AG04450 (cell line): Measurements from ENCODE around the gene NF1. TPM values are rescaled to one million over a fixed set of nuclear protein-coding genes. Genes with fewer than 3 reads are reported as not detected.

Experiments used
- CTCF ChIA-PET: fragments of 300-600, 350-600 bp; formaldehyde crosslinking; extraction: SDS; loops from one replicate; lab custom pipeline; 2022; ENCODE audit warnings: antibody characterized with exemption, inconsistent platforms; lab: Charles Lee
- POLR2A ChIA-PET: fragments of 350-600 bp; formaldehyde crosslinking; extraction: SDS; loops from one replicate; lab custom pipeline; 2021; ENCODE audit warnings: antibody characterized with exemption, inconsistent platforms; lab: Yijun Ruan, JAX
- DNase-seq: peaks from one replicate; pipeline ENCODE4 v3.0.0-alpha.2; 2011; ENCODE audit warnings: low read depth, low spot score
- H3K27ac ChIP-seq: one replicate; pipeline ENCODE4 v1.5.1; 2012; ENCODE audit warnings: low read depth, low read length, control low read depth
- H3K27me3 ChIP-seq: one replicate; pipeline ENCODE4 v1.6.0; 2012; ENCODE audit warnings: low read length; ENCODE audit not compliant: control insufficient read depth, insufficient read depth
- H3K4me3 ChIP-seq: 2 replicates; pipeline ENCODE4 v1.5.1; 2011; ENCODE audit warnings: mild to moderate bottlenecking, low read depth, low read length, control low read depth
- H3K9me3 ChIP-seq: 2 replicates; pipeline ENCODE4 v1.5.1; 2012; ENCODE audit warnings: low read length; ENCODE audit not compliant: control insufficient read depth, insufficient read depth
- CTCF ChIP-seq: IDR thresholded peaks from 2 replicates; pipeline ENCODE4 v1.5.1; 2011; ENCODE audit warnings: low read depth, low read length, control low read depth, inconsistent platforms
- polyA plus RNA-seq: library from polyadenylated mRNA; depleted of rRNA; stranded (reverse); fragments of >200 nt; gene quantifications from 2 replicates; pipeline ENCODE4 v1.2.3, GENCODE V29; 2011

NF1 gene
- polyA plus RNA-seq, 1 experiment, result 60.5 TPM

GRCh38 chr17:31251105-31251969 is 156.6 kb downstream of the NF1 start:
- ChIA-PET POLR2A (interaction anchor here (1.0 kb wide), 1 partner anchor 890 kb away, joined by 6 read pairs; no protein-coding TSS in a partner anchor), CTCF (interaction anchor here (0.8 kb wide), 1 partner anchor 13 kb away, joined by 3 read pairs; no protein-coding TSS in a partner anchor)
- Histone ChIP-seq H3K4me3 (no peak overlapping the region), H3K27ac (no peak overlapping the region), H3K27me3 (no peaks in the 10 kb centered on the region), H3K9me3 (no peaks in the 10 kb centered on the region)
- no peak for TF ChIP-seq CTCF
- DNase-seq, result no peak

GRCh38 chr17:31251970-31252328 is 157.2 kb downstream of the NF1 start:
- CTCF ChIA-PET, result interaction anchor here (0.8 kb wide), 1 partner anchor 14 kb away, joined by 3 read pairs; no protein-coding TSS in a partner anchor
- no peak for TF ChIP-seq CTCF
- H3K27ac ChIP-seq, result no peak overlapping the region
- no peaks in the 10 kb centered on the region for H3K9me3 ChIP-seq
- POLR2A ChIA-PET, result interaction anchor here (1.0 kb wide), 1 partner anchor 890 kb away, joined by 6 read pairs; no protein-coding TSS in a partner anchor
- DNase-seq, result no peak
- no peak overlapping the region for H3K4me3 ChIP-seq
- H3K27me3 ChIP-seq, result no peaks in the 10 kb centered on the region

- DNase-seq, result no peak
- Histone ChIP-seq H3K4me3 (no peak overlapping the region), H3K27ac (no peak overlapping the region), H3K27me3 (no peaks in the 10 kb centered on the region), H3K9me3 (no peaks in the 10 kb centered on the region)
- ChIA-PET CTCF (interaction anchor here (0.6 to 0.8 kb wide), 2 partner anchors 15 to 91 kb away, joined by 3 to 5 read pairs; no protein-coding TSS in a partner anchor), POLR2A (no interaction called here)
- TF ChIP-seq CTCF, result no peak
These were observed 158.0 kb downstream of the NF1 start for GRCh38 chr17:31252741-31253140.

GRCh38 chr17:31254654-31255053 is 159.9 kb downstream of the NF1 start:
- POLR2A ChIA-PET, result interaction anchor here (1.1 kb wide), 1 partner anchor 16 kb away, joined by 3 read pairs; no protein-coding TSS in a partner anchor
- H3K9me3 ChIP-seq, result no peaks in the 10 kb centered on the region
- no peak for DNase-seq
- H3K27me3 ChIP-seq, result no peaks in the 10 kb centered on the region
- no peak overlapping the region for H3K27ac ChIP-seq
- no peak for TF ChIP-seq CTCF
- CTCF ChIA-PET, result no interaction called here
- no peak overlapping the region for H3K4me3 ChIP-seq

- CTCF ChIA-PET, result interaction anchor here (1.7 kb wide), 1 partner anchor 19 kb away, joined by 4 read pairs; no protein-coding TSS in a partner anchor
- no peak for DNase-seq
- POLR2A ChIA-PET, result no interaction called here
- Histone ChIP-seq H3K4me3 (no peak overlapping the region), H3K27me3 (no peaks in the 10 kb centered on the region), H3K9me3 (no peaks in the 10 kb centered on the region), H3K27ac (no peak overlapping the region)
- no peak for TF ChIP-seq CTCF
These were observed 162.2 kb downstream of the NF1 start for GRCh38 chr17:31256936-31257335.
